HG03175 (cell line): ENCODE measurements around the gene KCNA5.

Experiments
- ATAC-seq: cut with Tn5 transposase; IDR thresholded peaks from one replicate; pipeline ENCODE4 v1.9.1; 2021; ENCODE audit warnings: mild to moderate bottlenecking, moderate library complexity; ENCODE audit not compliant: unreplicated experiment

Gene KCNA5

DNA sequence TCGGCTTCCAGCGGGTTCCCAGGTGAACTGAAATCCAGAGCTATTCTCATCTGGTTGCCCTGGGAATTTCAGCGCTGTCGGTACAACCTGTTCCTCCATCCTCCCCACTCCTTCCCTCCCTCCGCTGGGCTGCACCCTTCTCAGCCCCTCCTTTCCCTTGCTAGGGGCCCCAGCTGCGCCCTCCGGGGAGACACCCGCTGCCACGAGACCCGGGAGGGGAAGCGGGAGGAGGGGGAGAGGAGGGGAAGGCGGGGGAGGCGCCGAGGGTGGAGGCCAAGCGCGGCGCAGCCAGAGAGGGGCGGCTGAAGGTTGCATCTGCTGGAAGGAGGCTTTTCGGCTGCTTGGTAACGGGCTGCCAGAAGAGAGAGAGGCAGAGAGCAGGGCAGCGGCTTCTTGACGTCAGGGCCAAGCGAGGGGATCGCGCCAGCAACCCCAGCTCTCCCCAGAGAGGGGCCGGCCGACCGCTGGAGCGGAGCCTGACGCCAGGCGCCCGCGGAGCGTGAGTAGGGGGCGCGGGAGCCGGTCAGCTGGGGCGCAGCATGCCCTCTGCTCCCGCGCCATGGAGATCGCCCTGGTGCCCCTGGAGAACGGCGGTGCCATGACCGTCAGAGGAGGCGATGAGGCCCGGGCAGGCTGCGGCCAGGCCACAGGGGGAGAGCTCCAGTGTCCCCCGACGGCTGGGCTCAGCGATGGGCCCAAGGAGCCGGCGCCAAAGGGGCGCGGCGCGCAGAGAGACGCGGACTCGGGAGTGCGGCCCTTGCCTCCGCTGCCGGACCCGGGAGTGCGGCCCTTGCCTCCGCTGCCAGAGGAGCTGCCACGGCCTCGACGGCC lies at the start of gene KCNA5:
Gene KCNA5, plus strand, starts transcription at position 291 of the 831 bp plus-strand sequence. Its CDS starts 269 bp downstream, at position 560.
- no peak for ATAC-seq

- ATAC-seq = no peak
These were observed 49.1 kb upstream of the KCNA5 start for GRCh38 chr12:4994622-4995021.

GRCh38 chr12:4996714-4997113 lies 47.0 kb upstream of the KCNA5 start:
- ATAC-seq = no peak

DNA sequence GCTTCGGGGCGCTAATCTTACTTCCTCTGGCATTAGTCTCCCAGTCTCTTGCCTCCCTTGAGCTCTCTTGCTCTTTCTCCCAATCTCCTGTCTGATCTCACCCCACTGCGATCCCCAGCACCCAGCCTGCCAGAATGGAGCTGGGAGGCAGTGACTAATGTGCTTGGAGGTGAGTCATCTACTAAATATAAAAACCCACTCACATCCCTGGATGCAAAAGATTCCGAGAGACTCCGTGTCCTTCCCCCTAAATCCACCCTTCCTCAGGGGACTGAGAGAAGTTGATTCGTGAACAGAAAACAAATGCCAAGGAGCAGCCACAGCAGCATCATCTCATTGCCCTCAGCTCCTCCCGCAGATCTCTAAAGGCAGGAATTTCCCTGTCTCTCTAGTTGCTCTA lies 45.7 kb upstream of the KCNA5 start:
- no peak for ATAC-seq

GRCh38 chr12:5000204-5000603 lies 43.5 kb upstream of the KCNA5 start:
- ATAC-seq = no peak

DNA sequence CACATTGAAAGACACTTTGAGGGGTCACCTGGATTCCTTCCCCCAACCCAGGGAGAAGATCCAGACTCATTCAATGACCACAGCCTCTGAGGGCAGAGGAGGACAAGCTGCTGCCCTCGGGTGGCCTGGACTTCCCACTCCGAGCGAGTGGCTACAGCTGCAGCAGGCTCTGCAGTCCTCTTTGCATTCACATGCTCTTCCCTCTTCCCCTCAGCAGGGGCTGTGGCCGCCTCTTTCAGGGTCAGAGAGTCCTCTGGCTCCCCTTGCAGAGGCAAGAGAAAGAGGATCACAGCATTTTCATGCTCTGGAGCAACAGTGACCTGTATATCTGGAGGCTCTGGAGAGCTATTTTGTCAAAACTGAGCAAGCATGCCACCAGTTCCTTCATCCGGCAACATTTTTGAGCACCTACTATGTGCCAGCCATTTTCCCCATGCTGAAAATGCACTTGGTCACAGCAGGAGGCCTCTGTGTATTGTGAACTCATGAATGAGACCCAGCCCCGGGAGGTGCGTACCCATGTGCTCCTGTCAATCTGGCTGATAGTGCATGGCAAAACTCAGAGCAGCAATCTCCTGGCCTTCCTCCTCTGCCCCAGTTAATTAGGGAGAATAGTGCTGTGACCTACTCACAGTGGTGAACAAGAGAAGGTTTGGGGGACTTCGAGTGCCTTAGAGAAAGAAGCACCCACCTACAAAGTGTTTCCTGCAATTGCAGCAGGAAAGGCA lies 42.9 kb upstream of the KCNA5 start:
- ATAC-seq = no peak

- ATAC-seq = peak; percentile 67
These were observed 40.5 kb upstream of the KCNA5 start for GRCh38 chr12:5003025-5003666.

- no peak for ATAC-seq
These were observed 35.0 kb upstream of the KCNA5 start for GRCh38 chr12:5008661-5009060.

- ATAC-seq = no peak
These were observed 33.5 kb upstream of the KCNA5 start for GRCh38 chr12:5010151-5010550.

GRCh38 chr12:5012337-5012736 lies 31.3 kb upstream of the KCNA5 start:
- no peak for ATAC-seq

DNA sequence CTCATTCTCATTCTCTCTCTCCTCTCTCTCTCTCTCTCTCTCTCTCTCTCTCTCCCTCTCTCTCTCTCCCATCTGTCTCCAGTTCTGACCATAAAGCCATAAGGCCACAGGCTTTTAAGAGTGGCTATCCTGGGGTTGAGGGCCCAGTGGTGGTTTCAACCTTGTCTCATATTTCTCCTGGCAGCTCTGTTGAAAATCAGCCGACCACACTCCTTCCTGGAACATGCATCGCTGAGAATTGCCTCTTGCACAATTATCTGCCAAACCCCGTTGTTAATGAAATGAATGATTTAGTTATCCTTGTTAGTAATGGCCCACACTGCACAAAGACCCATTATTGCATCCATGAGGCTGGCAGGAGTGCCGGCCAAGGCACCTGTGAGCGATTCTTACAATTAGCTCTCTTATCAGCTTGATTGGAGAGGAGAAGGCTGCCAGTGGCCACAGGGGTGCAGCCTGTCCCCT lies 30.4 kb upstream of the KCNA5 start:
- ATAC-seq = no peak

GRCh38 chr12:5014269-5014668 lies 29.4 kb upstream of the KCNA5 start:
- ATAC-seq = no peak

DNA sequence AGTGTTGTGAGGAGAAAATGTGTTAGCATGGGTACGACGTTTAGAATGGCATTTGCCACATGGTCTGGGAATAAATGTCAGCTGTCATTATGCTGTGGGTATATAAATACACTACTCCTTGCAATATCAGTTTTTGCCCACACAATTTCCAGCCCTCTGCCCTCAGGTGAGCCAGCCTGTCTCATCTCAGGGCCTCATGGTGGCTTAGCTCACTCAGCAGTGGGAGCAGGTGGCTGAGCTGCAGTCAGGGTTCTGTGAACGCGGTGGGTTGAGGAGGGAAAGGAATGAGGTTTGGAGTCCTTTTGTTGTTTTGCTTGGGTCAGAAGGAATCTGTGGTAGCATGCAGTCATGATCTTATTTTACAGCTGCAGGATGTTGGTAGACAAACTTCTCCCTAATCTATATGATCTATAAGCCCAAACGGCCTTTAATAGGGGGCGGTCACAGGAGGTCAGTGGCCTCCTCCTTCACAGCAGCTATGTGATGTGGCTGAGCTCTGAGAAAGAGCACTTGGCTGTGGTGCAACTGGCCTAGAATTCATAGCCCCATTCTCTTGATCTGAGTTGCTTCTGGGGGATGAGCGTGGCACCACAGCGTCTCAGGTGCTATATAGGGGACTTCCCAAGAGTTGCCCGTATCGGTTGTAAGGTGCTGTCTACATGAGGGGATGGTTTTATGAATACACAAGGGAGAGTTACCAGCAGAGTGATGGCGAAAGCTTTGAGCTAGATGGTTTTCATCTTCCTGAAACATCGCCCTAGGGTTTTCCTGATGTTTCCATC lies 27.8 kb upstream of the KCNA5 start:
- no peak for ATAC-seq

DNA sequence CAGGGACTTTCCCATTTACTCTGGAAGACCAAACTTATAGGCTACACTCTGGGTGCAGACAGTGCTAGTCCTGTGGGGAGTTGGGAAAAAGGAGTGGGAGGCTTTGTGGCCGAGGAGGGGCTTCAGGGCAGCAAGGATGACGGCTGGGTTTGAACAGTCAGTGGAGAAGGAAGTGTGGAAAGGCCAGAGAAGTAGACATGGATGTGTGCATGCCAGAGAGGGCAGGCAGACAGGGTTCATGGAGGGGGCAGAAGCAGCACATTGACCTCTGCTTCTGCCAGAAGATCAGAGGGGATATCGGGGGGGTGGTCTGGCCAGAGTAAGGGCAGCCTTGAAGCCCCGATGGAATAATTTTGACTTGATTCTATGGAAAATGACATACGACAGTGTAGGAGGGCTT lies 27.2 kb upstream of the KCNA5 start:
- no peak for ATAC-seq

GRCh38 chr12:5017638-5018348 lies 25.9 kb upstream of the KCNA5 start:
- no peak for ATAC-seq

DNA sequence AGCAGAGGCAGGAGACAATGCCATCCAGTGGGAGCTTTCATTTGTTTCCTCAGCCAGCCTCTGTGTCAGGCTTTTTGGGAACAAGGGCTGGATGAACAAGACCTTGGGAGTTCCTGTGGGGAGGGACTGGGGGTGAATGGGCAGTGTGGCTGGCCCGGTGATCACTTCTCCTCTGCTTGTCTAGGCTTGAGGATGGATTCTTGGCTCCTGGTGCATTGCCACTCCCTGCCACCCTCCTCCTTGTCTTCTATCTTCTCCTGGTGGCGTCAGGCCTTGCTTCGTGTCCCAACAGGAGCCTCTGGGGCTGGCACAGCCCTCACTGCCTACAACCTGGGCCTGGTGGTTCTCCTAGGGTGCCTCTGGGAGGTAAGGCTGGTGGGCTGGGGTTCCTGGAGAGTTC lies 25.0 kb upstream of the KCNA5 start:
- no peak for ATAC-seq

DNA sequence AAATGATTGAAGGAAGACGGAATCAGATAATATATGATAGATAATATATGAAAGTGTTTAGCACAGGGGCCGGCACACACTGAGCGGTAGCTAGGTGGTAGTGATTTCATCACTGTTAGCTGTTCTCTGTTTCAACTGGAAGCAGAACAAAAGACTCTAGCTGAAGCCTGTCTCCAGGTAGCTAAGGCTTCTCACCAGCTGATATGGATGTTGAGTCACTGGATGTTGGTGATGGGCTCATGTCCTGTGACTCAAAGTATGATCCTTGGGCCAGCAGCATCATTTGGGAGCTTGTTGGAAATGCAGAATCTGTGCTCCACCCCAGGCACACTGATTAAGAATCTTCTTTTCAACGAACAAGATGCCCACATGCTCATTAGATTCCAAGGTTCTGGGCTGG lies 21.7 kb upstream of the KCNA5 start:
- no peak for ATAC-seq

DNA sequence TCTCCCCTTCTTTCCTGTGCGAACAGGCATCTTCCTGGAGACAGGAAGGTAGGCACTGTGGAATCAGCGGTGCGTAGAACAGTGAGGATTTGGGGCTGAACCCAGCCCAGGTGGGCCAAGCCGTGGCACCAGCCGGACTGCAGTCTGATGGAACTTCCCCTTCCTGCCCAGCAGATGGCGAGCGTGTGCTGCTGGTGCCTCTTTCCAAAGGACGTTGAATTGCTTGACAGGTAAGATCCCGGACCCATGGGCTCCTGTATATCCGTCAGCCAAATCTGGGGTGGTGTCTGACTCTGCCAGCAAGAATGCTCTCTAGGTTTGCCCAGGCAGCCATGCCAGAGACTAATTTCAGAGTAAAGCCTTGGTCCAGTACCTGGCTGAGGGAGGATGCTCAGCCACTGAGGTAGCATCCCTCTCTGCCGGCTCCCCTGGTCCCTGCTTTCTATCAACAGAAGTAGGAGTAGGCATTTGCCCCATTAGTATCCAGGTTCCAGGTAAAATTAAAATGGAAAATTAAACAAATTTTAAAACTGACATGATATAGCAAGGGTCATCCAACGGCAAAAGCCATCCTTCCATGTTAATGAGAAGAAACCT lies 21.1 kb upstream of the KCNA5 start:
- no peak for ATAC-seq

DNA sequence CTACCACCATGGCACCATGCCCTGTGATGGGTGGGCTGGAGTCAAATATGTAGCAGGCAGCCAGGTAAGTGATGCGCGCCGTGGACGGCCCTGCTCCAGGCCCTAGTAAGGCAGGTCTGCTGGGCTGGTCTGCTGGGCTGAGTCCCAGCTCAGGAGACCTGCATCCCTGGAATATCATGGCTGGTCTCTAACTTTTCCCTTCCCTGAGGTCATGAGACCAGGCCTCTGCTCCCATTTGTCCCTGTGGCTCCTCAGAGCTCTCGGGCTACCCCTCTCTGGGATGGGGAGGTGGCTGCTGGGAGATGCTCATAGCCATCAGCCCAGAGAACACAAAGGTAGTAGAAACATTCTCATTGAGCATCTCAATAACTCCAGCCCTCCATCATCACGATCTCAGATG lies 19.8 kb upstream of the KCNA5 start:
- no peak for ATAC-seq
